Body of pancreas (tissue), 4 donors: ENCODE results near the gene SCN5A. TPM values are rescaled to one million over a fixed set of nuclear protein-coding genes. Genes with fewer than 3 reads are reported as not detected.

Experiments used
- ATAC-seq: fragments of 150-250 bp; one replicate; pipeline ENCODE4 v1.9.1; 2016
- DNase-seq, 4 donors: peaks; one replicate each; pipeline ENCODE4 v3.0.0-alpha.2; 2019
- H3K27ac ChIP-seq, 4 donors: fragments of 200-600 bp; sonication (generic); 1 replicate in 3 of 4; 2 replicates in 1 of 4; pipeline versions ENCODE4 v1.5.1 to v1.6.1; 2016 to 2019; ENCODE audit warnings: mild to moderate bottlenecking in 1 of 4, mixed read lengths in 1 of 4, moderate library complexity in 1 of 4
- H3K27me3 ChIP-seq, 2 donors: fragments of 200-600 bp; sonication (generic); one replicate each; pipeline ENCODE4 v1.6.0; 2016; ENCODE audit warnings: mild to moderate bottlenecking in 1 of 2
- H3K36me3 ChIP-seq, 2 donors: fragments of 200-600 bp; sonication (generic); replicated peaks in 1 of 2; 2 replicates each; pipeline ENCODE4 v1.5.1; 2016; ENCODE audit warnings: low read depth in 2 of 2; ENCODE audit not compliant: insufficient read depth in 1 of 2
- H3K4me1 ChIP-seq: fragments of 200-600 bp; sonication (generic); one replicate; pipeline ENCODE4 v1.6.0; 2016
- H3K4me3 ChIP-seq, 2 donors: fragments of 200-600 bp; sonication (generic); 1 replicate in 1 of 2; 2 replicates in 1 of 2; pipeline ENCODE4 v1.5.1; 2016 to 2019
- H3K9me3 ChIP-seq, 3 donors: fragments of 200-600 bp; sonication (generic); 1 replicate in 2 of 3; 2 replicates in 1 of 3; pipeline ENCODE4 v1.5.1; 2016
- CTCF ChIP-seq, 7 experiments: fragments of 450-650 bp in 4 of 7; fragments of 200-600 bp in 3 of 7; sonication (generic) in 3 of 7; IDR thresholded peaks; one replicate each; pipeline ENCODE4 v1.5.1; 2016 to 2019; ENCODE audit warnings: antibody characterized with exemption in 7 of 7
- POLR2A ChIP-seq, 3 donors: fragments of 450-650 bp; IDR thresholded peaks; one replicate each; pipeline ENCODE4 v1.6.1; 2016; ENCODE audit warnings: antibody characterized with exemption in 3 of 3, mild to moderate bottlenecking in 2 of 3
- WGBS, 2 donors: methylation state at CpG; one replicate each; pipeline ENCODE4 v1.1.5; 2017; 5-methylcytosine and 5-hydroxymethylcytosine counted together
- intact Hi-C: fragments of 100-400 bp; cut with DNase I; formaldehyde crosslinking; loops from one replicate; pipeline ENCODE4 v1.15.1; 2023
- total RNA-seq, 2 donors: library from RNA; depleted of rRNA; stranded (reverse); fragments of >200 nt; gene quantifications; one replicate each; pipeline ENCODE4 v1.1.0, GENCODE V29; 2016

Gene SCN5A
- total RNA-seq, 2 donors from 2014 or later = 0.26 TPM; not detected in 1

- H3K27me3 ChIP-seq = no peaks in the 10 kb centered on the region
- no peak for TF ChIP-seq CTCF (IDR thresholded peaks at IDR 0.05)
- TF ChIP-seq POLR2A (IDR thresholded peaks at IDR 0.05) = no peak
- no peak for ATAC-seq
- intact Hi-C loops = no loop called here
- H3K9me3 ChIP-seq = no peaks in the 10 kb centered on the region
- H3K27ac ChIP-seq = no peak overlapping the region
- no peak overlapping the region for H3K4me3 ChIP-seq
- DNase-seq = no peak
- 73 to 88% methylated on average over 8 of the region's 8 CpGs for WGBS, 2 donors
- no peaks in the 10 kb centered on the region for H3K4me1 ChIP-seq
- H3K36me3 ChIP-seq = no peaks in the 10 kb centered on the region
These were observed 110.6 kb downstream of the SCN5A start for GRCh38 chr3:38538773-38539353.

GRCh38 chr3:38536671-38537070, 112.8 kb downstream of the SCN5A start:
- intact Hi-C loops = no loop called here
- ATAC-seq = no peak
- 80 to 82% methylated on average over 3 of the region's 3 CpGs for WGBS, 2 donors

GRCh38 chr3:38534604-38535003, 114.9 kb downstream of the SCN5A start:
- DNase-seq = no peak
- no peaks in the 10 kb centered on the region for H3K36me3 ChIP-seq
- no peaks in the 10 kb centered on the region for H3K9me3 ChIP-seq
- WGBS, 2 donors = 95 to 97% methylated on average over 7 of the region's 7 CpGs
- no peak for ATAC-seq
- H3K27me3 ChIP-seq = no peaks in the 10 kb centered on the region
- intact Hi-C loops = no loop called here
- H3K4me3 ChIP-seq = no peak overlapping the region
- TF ChIP-seq POLR2A (IDR thresholded peaks at IDR 0.05) = no peak
- no peak for TF ChIP-seq CTCF (IDR thresholded peaks at IDR 0.05)
- H3K27ac ChIP-seq = no peak overlapping the region
- no peaks in the 10 kb centered on the region for H3K4me1 ChIP-seq

More at GRCh38 chr3:38536671-38537070, 112.8 kb downstream of the SCN5A start:
- Histone ChIP-seq H3K27ac (no peak overlapping the region), H3K36me3 (no peaks in the 10 kb centered on the region), H3K9me3 (no peaks in the 10 kb centered on the region), H3K4me1 (no peaks in the 10 kb centered on the region), H3K27me3 (no peaks in the 10 kb centered on the region), H3K4me3 (no peak overlapping the region)
- no peak for DNase-seq
- TF ChIP-seq POLR2A (IDR thresholded peaks at IDR 0.05) (no peak), CTCF (IDR thresholded peaks at IDR 0.05) (no peak)

GRCh38 chr3:38534180-38534579, 115.3 kb downstream of the SCN5A start:
- intact Hi-C loops = no loop called here
- Histone ChIP-seq H3K27ac (no peak overlapping the region), H3K4me3 (no peak overlapping the region), H3K4me1 (no peaks in the 10 kb centered on the region), H3K9me3 (no peaks in the 10 kb centered on the region), H3K27me3 (no peaks in the 10 kb centered on the region), H3K36me3 (no peaks in the 10 kb centered on the region)
- DNase-seq (no peak), ATAC-seq (no peak)
- TF ChIP-seq CTCF (IDR thresholded peaks at IDR 0.05) (no peak), POLR2A (IDR thresholded peaks at IDR 0.05) (no peak)
- 87 to 100% methylated on average over 2 of the region's 2 CpGs for WGBS, 2 donors

GRCh38 chr3:38533285-38533976, 116.1 kb downstream of the SCN5A start:
- H3K27ac ChIP-seq = no peak overlapping the region
- intact Hi-C loops = no loop called here

More at GRCh38 chr3:38533285-38533976, 116.1 kb downstream of the SCN5A start:
- no peak overlapping the region for H3K4me3 ChIP-seq
- DNase-seq = no peak
- H3K4me1 ChIP-seq = no peaks in the 10 kb centered on the region
- WGBS, 2 donors = 85 to 91% methylated on average over 13 of the region's 13 CpGs
- H3K36me3 ChIP-seq = no peaks in the 10 kb centered on the region
- ATAC-seq = no peak
- no peaks in the 10 kb centered on the region for H3K9me3 ChIP-seq
- no peaks in the 10 kb centered on the region for H3K27me3 ChIP-seq
- TF ChIP-seq POLR2A (IDR thresholded peaks at IDR 0.05) (no peak), CTCF (IDR thresholded peaks at IDR 0.05) (no peak)
